Endodermal cell (in vitro differentiated cells): ENCODE results near the gene SLC22A3. TPM values are rescaled to one million over a fixed set of nuclear protein-coding genes. Genes with fewer than 3 reads are reported as not detected.

Experiments used
- DNase-seq: peaks from one replicate; pipeline ENCODE4 v3.0.0-alpha.2; 2017
- H3K27ac ChIP-seq: 2 replicates; pipeline ENCODE4 v1.5.1; 2013; ENCODE audit warnings: mild to moderate bottlenecking, low read depth, low read length, moderate library complexity
- H3K27me3 ChIP-seq: 2 replicates; pipeline ENCODE4 v1.6.1; 2013; ENCODE audit warnings: mild to moderate bottlenecking, low read length, moderate library complexity; ENCODE audit not compliant: insufficient read depth, control insufficient read depth, poor library complexity, severe bottlenecking
- H3K36me3 ChIP-seq: 2 replicates; pipeline ENCODE4 v1.7.0; 2013; ENCODE audit warnings: mild to moderate bottlenecking, low read length, moderate library complexity; ENCODE audit not compliant: control insufficient read depth, insufficient read depth
- H3K4me1 ChIP-seq: one replicate; pipeline ENCODE4 v1.7.0; 2013; ENCODE audit warnings: low read length; ENCODE audit not compliant: control insufficient read depth, insufficient read depth
- H3K4me3 ChIP-seq: 2 replicates; pipeline ENCODE4 v1.5.1; 2013; ENCODE audit warnings: mild to moderate bottlenecking, low read length, moderate library complexity
- H3K9ac ChIP-seq: 2 replicates; pipeline ENCODE4 v1.6.1; 2013; ENCODE audit warnings: mild to moderate bottlenecking, low read length, moderate library complexity; ENCODE audit not compliant: poor library complexity, severe bottlenecking; ENCODE audit errors: extremely low read depth
- H3K9me3 ChIP-seq: 2 replicates; pipeline ENCODE4 v1.6.1; 2013; ENCODE audit warnings: mild to moderate bottlenecking, low read length, moderate library complexity; ENCODE audit not compliant: control insufficient read depth
- H3K27ac Mint-ChIP-seq: 2 replicates; pipeline ENCODE4 v1.8.0; 2020; ENCODE audit warnings: mixed read lengths
- H3K27me3 Mint-ChIP-seq: 2 replicates; pipeline ENCODE4 v1.8.0; 2021; ENCODE audit warnings: mild to moderate bottlenecking, mixed read lengths; ENCODE audit not compliant: insufficient read depth
- H3K36me3 Mint-ChIP-seq: 2 replicates; pipeline ENCODE4 v1.8.0; 2020; ENCODE audit warnings: low read depth, mixed read lengths
- H3K4me1 Mint-ChIP-seq: 2 replicates; pipeline ENCODE4 v1.8.0; 2020; ENCODE audit warnings: mixed read lengths
- H3K4me3 Mint-ChIP-seq: 2 replicates; pipeline ENCODE4 v1.8.0; 2020; ENCODE audit warnings: mild to moderate bottlenecking, moderate library complexity, mixed read lengths
- H3K9me3 Mint-ChIP-seq: 2 replicates; pipeline ENCODE4 v1.8.0; 2020; ENCODE audit warnings: mild to moderate bottlenecking, mixed read lengths
- WGBS, 2 experiments: methylation state at CpG; one replicate each; pipeline versions ENCODE4 v1.1.5 to v1.1.7; 2013; ENCODE audit warnings: missing lambda C conversion rate in 2 of 2, mixed read lengths in 1 of 2; ENCODE audit not compliant: insufficient coverage in 1 of 2, insufficient read length in 1 of 2; 5-methylcytosine and 5-hydroxymethylcytosine counted together
- total RNA-seq, 2 donors: library from RNA; stranded (reverse); fragmentation: NEBNext Ultra II Directional in 1 of 2; extraction: Animal tissue kit (Norgen Biotek cat#: 25700) in 1 of 2; gene quantifications; 2 replicates in 1 of 2; 3 replicates in 1 of 2; pipeline ENCODE4 v1.2.1, GENCODE V29; 2021
- TF ChIP-seq, protein P1 (sequence below): fragments of 200-600 bp; sonication (generic); conservative IDR thresholded peaks from 2 replicates; pipeline ENCODE4 v1.5.0; 2021; ENCODE audit warnings: antibody characterized with exemption, mild to moderate bottlenecking

SLC22A3 gene
- total RNA-seq, 2 donors from 2014 or later = 3.1 to 7.4 TPM

GRCh38 chr6:160424256-160424655, 76.1 kb downstream of the SLC22A3 start:
- no peaks in the 10 kb centered on the region for H3K9me3 Mint-ChIP-seq
- no peaks in the 10 kb centered on the region for H3K27me3 Mint-ChIP-seq
- no peak overlapping the region for H3K4me3 Mint-ChIP-seq
- no peaks in the 10 kb centered on the region for H3K27me3 ChIP-seq
- H3K36me3 ChIP-seq = no peaks in the 10 kb centered on the region
- DNase-seq = no peak
- H3K9ac ChIP-seq = no peak overlapping the region
- H3K4me3 ChIP-seq = no peak overlapping the region
- TF ChIP-seq, protein P1, sequence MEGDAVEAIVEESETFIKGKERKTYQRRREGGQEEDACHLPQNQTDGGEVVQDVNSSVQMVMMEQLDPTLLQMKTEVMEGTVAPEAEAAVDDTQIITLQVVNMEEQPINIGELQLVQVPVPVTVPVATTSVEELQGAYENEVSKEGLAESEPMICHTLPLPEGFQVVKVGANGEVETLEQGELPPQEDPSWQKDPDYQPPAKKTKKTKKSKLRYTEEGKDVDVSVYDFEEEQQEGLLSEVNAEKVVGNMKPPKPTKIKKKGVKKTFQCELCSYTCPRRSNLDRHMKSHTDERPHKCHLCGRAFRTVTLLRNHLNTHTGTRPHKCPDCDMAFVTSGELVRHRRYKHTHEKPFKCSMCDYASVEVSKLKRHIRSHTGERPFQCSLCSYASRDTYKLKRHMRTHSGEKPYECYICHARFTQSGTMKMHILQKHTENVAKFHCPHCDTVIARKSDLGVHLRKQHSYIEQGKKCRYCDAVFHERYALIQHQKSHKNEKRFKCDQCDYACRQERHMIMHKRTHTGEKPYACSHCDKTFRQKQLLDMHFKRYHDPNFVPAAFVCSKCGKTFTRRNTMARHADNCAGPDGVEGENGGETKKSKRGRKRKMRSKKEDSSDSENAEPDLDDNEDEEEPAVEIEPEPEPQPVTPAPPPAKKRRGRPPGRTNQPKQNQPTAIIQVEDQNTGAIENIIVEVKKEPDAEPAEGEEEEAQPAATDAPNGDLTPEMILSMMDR = no peak
- H3K4me1 Mint-ChIP-seq = peaks cover 5% of the 10 kb centered on the region
- H3K9me3 ChIP-seq = no peaks in the 10 kb centered on the region
- H3K4me1 ChIP-seq = no peaks in the 10 kb centered on the region
- no peak overlapping the region for H3K27ac Mint-ChIP-seq
- no peak overlapping the region for H3K27ac ChIP-seq
- H3K36me3 Mint-ChIP-seq = no peaks in the 10 kb centered on the region

- H3K36me3 Mint-ChIP-seq = no peaks in the 10 kb centered on the region
- Histone ChIP-seq H3K9ac (no peak overlapping the region), H3K27me3 (no peaks in the 10 kb centered on the region), H3K4me1 (no peaks in the 10 kb centered on the region), H3K4me3 (no peak overlapping the region), H3K27ac (no peak overlapping the region), H3K9me3 (no peaks in the 10 kb centered on the region), H3K36me3 (peaks cover 4% of the 10 kb centered on the region)
- peaks cover 8% of the 10 kb centered on the region for H3K4me1 Mint-ChIP-seq
- H3K9me3 Mint-ChIP-seq = no peaks in the 10 kb centered on the region
- DNase-seq = no peak
- H3K27ac Mint-ChIP-seq = no peak overlapping the region
- 84% methylated on average over 2 of the region's 3 CpGs; no CpG with 5 or more reads in 1 of the 2 experiments for WGBS, 2 experiments
- no peaks in the 10 kb centered on the region for H3K27me3 Mint-ChIP-seq
- TF ChIP-seq, protein P1 = no peak
- no peak overlapping the region for H3K4me3 Mint-ChIP-seq
Measured at GRCh38 chr6:160426136-160426535, 78.0 kb downstream of the SLC22A3 start.

DNA sequence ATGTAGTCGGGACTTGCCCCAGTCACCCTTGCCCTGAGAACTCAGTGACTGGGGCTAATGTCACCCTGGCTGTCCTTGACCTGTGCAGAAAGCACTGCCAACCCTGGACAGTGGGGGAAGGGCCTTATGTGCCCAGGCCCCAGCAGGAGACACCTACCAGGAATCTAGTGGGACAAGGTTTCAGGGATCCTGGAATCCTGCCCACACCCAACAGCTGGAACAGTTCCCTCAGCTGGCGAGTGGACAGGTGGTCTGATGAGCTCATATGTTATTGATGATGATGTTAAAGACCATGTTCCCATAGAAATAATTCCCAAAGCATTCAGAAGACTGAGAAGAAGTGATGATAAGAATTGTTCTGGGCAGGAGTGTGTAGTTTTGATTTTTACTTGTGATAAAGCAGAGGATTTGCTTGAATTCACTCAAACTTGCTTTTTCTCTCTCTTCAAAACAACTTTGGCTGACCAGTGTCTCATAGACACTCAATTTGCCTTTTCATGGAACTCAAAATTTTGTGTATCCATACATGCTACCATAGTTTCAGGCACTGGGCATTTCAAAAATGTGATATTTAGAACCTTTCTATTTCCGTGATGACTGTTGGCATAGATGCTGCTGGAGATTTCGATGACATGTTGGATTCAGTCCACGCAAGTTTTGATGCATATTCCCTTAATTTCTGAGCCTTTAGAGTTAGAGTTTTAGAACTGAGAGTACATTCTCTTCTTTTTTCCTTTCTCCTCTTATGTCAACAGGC, 79.3 kb downstream of the SLC22A3 start:
- Mint-ChIP-seq H3K27me3 (no peaks in the 10 kb centered on the region), H3K27ac (no peak overlapping the region), H3K4me1 (peaks cover 8% of the 10 kb centered on the region), H3K36me3 (no peaks in the 10 kb centered on the region), H3K4me3 (no peak overlapping the region), H3K9me3 (no peaks in the 10 kb centered on the region)
- no peak overlapping the region for H3K27ac ChIP-seq
- no peaks in the 10 kb centered on the region for H3K9me3 ChIP-seq
- H3K27me3 ChIP-seq = no peaks in the 10 kb centered on the region
- no peak overlapping the region for H3K9ac ChIP-seq
- H3K4me1 ChIP-seq = no peaks in the 10 kb centered on the region
- TF ChIP-seq, protein P1 = no peak
- no peak overlapping the region for H3K4me3 ChIP-seq
- H3K36me3 ChIP-seq = peaks cover 4% of the 10 kb centered on the region
- DNase-seq = no peak
- WGBS, 2 experiments = 82 to 95% methylated on average over 3 to 5 of the region's 5 CpGs
